PC-9 (cell line): ENCODE data around the gene PCGF3. TPM values are rescaled to one million over a fixed set of nuclear protein-coding genes. Genes with fewer than 3 reads are reported as not detected.
A peak's percentile ranks its signal among the peaks of the same experiment; 100 is the strongest.

Source experiments
- Bru-seq: library from RNA; stranded (reverse); fragments of 400-500 nt; gene quantifications from one replicate; lab custom pipeline; 2021; lab: Mats Ljungman, UMichigan
- BruChase-seq, 2 experiments: library from RNA; stranded (reverse); fragments of 400-500 nt; gene quantifications; one replicate each; lab custom pipeline; 2021; lab: Mats Ljungman, UMichigan
- BruUV-seq: library from RNA; stranded (reverse); fragments of 400-500 nt; replicated peaks from 2 replicates; lab custom pipeline; 2021; lab: Mats Ljungman, UMichigan
- CTCF ChIA-PET: fragments of 300-600 bp; sonication (Branson Sonifier 250); formaldehyde crosslinking; loops from one replicate; lab custom pipeline; 2022; ENCODE audit warnings: antibody characterized with exemption; lab: Charles Lee
- POLR2A ChIA-PET: fragments of 300-600 bp; sonication (Branson Sonifier 250); formaldehyde crosslinking; loops from one replicate; lab custom pipeline; 2022; ENCODE audit warnings: antibody characterized with exemption; ENCODE audit not compliant: unreplicated experiment; lab: Charles Lee
- DNase-seq, 2 experiments: peaks; one replicate each; pipeline versions ENCODE4 v3.0.0 to v3.0.0-alpha.2; 2015 to 2022; ENCODE audit warnings: mixed read lengths in 1 of 2
- H2AFZ ChIP-seq: fragments of 200-600 bp; sonication (generic); 2 replicates; pipeline ENCODE4 v1.8.1; 2017; ENCODE audit warnings: antibody characterized with exemption
- H3F3A ChIP-seq: fragments of 200-600 bp; sonication (generic); 2 replicates; pipeline ENCODE4 v1.8.1; 2017; ENCODE audit warnings: antibody characterized with exemption, mild to moderate bottlenecking, low read depth; ENCODE audit not compliant: insufficient read depth
- H3K27ac ChIP-seq: fragments of 200-600 bp; sonication (generic); 2 replicates; pipeline ENCODE4 v1.6.1; 2016; ENCODE audit warnings: mixed run types
- H3K27me3 ChIP-seq: fragments of 200-600 bp; sonication (generic); 2 replicates; pipeline ENCODE4 v1.6.1; 2016; ENCODE audit warnings: low read depth, mixed run types; ENCODE audit not compliant: insufficient read depth
- H3K36me3 ChIP-seq: fragments of 200-600 bp; sonication (generic); 2 replicates; pipeline ENCODE4 v1.6.1; 2016; ENCODE audit warnings: low read depth, mixed run types
- H3K4me1 ChIP-seq: fragments of 200-600 bp; sonication (generic); replicated peaks from 2 replicates; pipeline ENCODE4 v1.6.1; 2016; ENCODE audit warnings: mixed run types; ENCODE audit not compliant: insufficient read depth
- H3K4me2 ChIP-seq: fragments of 200-600 bp; sonication (generic); 2 replicates; pipeline ENCODE4 v1.6.1; 2017; ENCODE audit warnings: mixed run types
- H3K4me3 ChIP-seq: fragments of 200-600 bp; sonication (generic); 2 replicates; pipeline ENCODE4 v1.6.1; 2016; ENCODE audit warnings: mixed run types
- H3K79me2 ChIP-seq: fragments of 200-600 bp; sonication (generic); 2 replicates; pipeline ENCODE4 v1.6.1; 2017; ENCODE audit warnings: low read depth, mixed run types
- H3K9me2 ChIP-seq: fragments of 200-600 bp; sonication (generic); 2 replicates; pipeline ENCODE4 v1.8.1; 2017; ENCODE audit warnings: mild to moderate bottlenecking; ENCODE audit not compliant: insufficient read depth
- H3K9me3 ChIP-seq: fragments of 200-600 bp; sonication (generic); 2 replicates; pipeline ENCODE4 v1.8.1; 2016; ENCODE audit warnings: low read depth; ENCODE audit not compliant: insufficient read depth
- H4K20me1 ChIP-seq: fragments of 200-600 bp; sonication (generic); 2 replicates; pipeline ENCODE4 v1.8.1; 2017; ENCODE audit not compliant: insufficient read depth
- EZH2 ChIP-seq: fragments of 200-600 bp; sonication (generic); IDR thresholded peaks from 2 replicates; pipeline ENCODE4 v1.8.0; 2017; ENCODE audit warnings: antibody characterized with exemption, low read depth
- intact Hi-C: fragments of 100-400 bp; cut with micrococcal nuclease; formaldehyde crosslinking; loops from one replicate; pipeline ENCODE4 v1.10.0; 2022; ENCODE audit not compliant: unreplicated experiment
- long read RNA-seq: library from polyadenylated mRNA; stranded (forward); transcript quantifications from one replicate; pipeline ENCODE4 v2.0.0, GENCODE V29; 2022
- total RNA-seq: library from RNA; stranded (reverse); gene quantifications from 2 replicates; pipeline ENCODE4 v1.2.3, GENCODE V29; 2021
- TF ChIP-seq, protein P1 (sequence below): fragments of 200-600 bp; sonication (generic); conservative IDR thresholded peaks from 2 replicates; pipeline ENCODE4 v1.6.1; 2017; ENCODE audit warnings: mixed run types, antibody characterized with exemption, mild to moderate bottlenecking, moderate library complexity

The PCGF3 gene, protein sequence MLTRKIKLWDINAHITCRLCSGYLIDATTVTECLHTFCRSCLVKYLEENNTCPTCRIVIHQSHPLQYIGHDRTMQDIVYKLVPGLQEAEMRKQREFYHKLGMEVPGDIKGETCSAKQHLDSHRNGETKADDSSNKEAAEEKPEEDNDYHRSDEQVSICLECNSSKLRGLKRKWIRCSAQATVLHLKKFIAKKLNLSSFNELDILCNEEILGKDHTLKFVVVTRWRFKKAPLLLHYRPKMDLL
- 60.5 and 60.8 TPM in 2 replicates for total RNA-seq
- Bru-seq, nascent RNA = percentile 67 among the genes with signal in this experiment
- percentile 84 among the genes with signal in this experiment for BruChase-seq, experiment 1, labeled RNA remaining after a 2-hour chase
- percentile 88 among the genes with signal in this experiment for BruChase-seq, experiment 2, labeled RNA remaining after a 6-hour chase
- long read RNA-seq, full-length matches to known transcripts = 41 of 53 reads
- long read RNA-seq, partial matches to known transcripts = 4 of 53 reads
- long read RNA-seq, other reads (novel, unspliced or antisense) = 8 of 53 reads

- Histone ChIP-seq H3K4me3 (peak within 1 kb of the TSS; percentile 95), H3K9me3 (no peaks in the 10 kb centered on the region), H3K79me2 (peaks cover 40% of the 10 kb centered on the region), H3F3A (peaks cover 4% of the 10 kb centered on the region; the same call in 1 of the 2 replicates), H3K4me2 (peak within 1 kb of the TSS; percentile 91), H3K27me3 (no peaks in the 10 kb centered on the region), H3K4me1 (0 out of 2 replicates have a peak, but pooled peaks cover 5% of the 10 kb centered on the region), H2AFZ (peak within 1 kb of the TSS; percentile 75), H4K20me1 (peaks cover 12% of the 10 kb centered on the region), H3K9me2 (no peaks in the 10 kb centered on the region), H3K27ac (peak within 1 kb of the TSS; percentile 45; the same call in 1 of the 2 replicates), H3K36me3 (no peaks in the 10 kb centered on the region)
- intact Hi-C loops = loop anchor here (2.0 kb wide), 1 partner anchor 19 kb away; no protein-coding TSS in a partner anchor
- DNase-seq = peak; percentile 81 to 97
- POLR2A ChIA-PET = interaction anchor here (0.5 to 0.7 kb wide), 3 partner anchors 10 to 995 kb away, joined by 4 to 8 read pairs (median 7); no protein-coding TSS in a partner anchor
- TF ChIP-seq, protein P1, sequence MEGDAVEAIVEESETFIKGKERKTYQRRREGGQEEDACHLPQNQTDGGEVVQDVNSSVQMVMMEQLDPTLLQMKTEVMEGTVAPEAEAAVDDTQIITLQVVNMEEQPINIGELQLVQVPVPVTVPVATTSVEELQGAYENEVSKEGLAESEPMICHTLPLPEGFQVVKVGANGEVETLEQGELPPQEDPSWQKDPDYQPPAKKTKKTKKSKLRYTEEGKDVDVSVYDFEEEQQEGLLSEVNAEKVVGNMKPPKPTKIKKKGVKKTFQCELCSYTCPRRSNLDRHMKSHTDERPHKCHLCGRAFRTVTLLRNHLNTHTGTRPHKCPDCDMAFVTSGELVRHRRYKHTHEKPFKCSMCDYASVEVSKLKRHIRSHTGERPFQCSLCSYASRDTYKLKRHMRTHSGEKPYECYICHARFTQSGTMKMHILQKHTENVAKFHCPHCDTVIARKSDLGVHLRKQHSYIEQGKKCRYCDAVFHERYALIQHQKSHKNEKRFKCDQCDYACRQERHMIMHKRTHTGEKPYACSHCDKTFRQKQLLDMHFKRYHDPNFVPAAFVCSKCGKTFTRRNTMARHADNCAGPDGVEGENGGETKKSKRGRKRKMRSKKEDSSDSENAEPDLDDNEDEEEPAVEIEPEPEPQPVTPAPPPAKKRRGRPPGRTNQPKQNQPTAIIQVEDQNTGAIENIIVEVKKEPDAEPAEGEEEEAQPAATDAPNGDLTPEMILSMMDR = no peak
- no peak for TF ChIP-seq EZH2
- BruUV-seq = TSS peak; percentile 60
- CTCF ChIA-PET = no interaction called here
Measured at GRCh38 chr4:705278-706082, at the start of gene PCGF3. PCGF3 (plus strand) TSS chr4:705832; CDS start chr4:733681, 27,849 bp downstream.

DNA sequence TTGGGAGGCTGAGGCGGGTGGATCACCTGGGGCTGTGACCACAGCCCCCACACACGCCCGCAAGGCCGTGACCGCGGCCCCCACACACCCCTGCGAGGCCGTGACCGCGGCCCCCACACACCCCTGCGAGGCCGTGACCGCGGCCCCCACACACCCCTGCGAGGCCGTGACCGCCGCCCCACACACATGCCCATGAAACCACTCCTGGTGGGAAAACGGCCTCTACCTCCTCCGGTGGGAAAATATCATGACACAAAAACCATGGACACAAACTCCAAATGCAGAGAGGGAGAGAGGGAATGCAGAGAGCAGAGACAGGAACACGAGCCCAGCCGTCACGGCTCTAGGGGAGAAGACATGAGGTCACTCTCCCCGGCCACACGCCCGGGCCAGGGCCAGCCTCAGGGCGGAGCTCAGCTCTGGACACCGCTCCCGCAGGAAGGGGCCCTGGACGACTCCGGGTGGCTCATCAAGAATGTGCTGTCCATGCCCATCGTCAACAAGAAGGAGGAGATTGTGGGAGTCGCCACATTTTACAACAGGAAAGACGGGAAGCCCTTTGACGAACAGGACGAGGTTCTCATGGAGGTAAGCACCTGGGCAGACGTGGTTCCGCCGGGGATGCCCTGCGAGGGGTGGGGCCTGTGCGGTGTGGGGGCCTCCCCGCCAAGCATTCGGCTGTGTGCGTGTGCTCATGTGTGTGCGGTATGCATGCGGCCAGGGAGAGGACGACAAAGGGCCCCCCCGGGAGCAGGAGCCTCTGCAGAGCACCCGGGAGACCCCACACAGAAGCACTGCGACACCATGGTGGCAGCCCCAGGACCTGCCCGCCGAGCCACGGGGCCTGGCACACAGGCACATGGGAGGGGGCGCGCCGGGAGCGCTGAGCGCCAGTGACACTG, 48.9 kb upstream of the PCGF3 start:
- ChIA-PET POLR2A (no interaction called here), CTCF (no interaction called here)
- BruUV-seq = no TSS peak
- no peak for DNase-seq
- no peaks in the 10 kb centered on the region for H3K9me2 ChIP-seq
- H3K4me3 ChIP-seq = no peak overlapping the region
- no peak overlapping the region for H3K4me2 ChIP-seq
- H3K27me3 ChIP-seq = peaks cover 34% of the 10 kb centered on the region
- no peaks in the 10 kb centered on the region for H3F3A ChIP-seq
- no peaks in the 10 kb centered on the region for H3K4me1 ChIP-seq
- H2AFZ ChIP-seq = no peak overlapping the region
- no peak overlapping the region for H3K27ac ChIP-seq
- intact Hi-C loops = no loop called here
- H3K36me3 ChIP-seq = no peaks in the 10 kb centered on the region
- H4K20me1 ChIP-seq = no peaks in the 10 kb centered on the region
- TF ChIP-seq, protein P1 = no peak
- TF ChIP-seq EZH2 = no peak
- no peaks in the 10 kb centered on the region for H3K9me3 ChIP-seq
- no peaks in the 10 kb centered on the region for H3K79me2 ChIP-seq
